Measurements from ENCODE around the gene KRTAP5-7.
"Not testable (repeated sequence)": the region's sequence is repeated elsewhere in the genome, so short reads cannot be mapped to it uniquely, and the experiment has no call there.

The KRTAP5-7 gene, protein sequence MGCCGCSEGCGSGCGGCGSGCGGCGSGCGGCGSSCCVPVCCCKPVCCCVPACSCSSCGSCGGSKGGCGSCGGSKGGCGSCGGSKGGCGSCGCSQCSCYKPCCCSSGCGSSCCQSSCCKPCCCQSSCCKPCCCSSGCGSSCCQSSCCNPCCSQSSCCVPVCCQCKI
- total RNA-seq = 0 to 0.19 (median 0.04) reads per million in 3 experiments

DNA sequence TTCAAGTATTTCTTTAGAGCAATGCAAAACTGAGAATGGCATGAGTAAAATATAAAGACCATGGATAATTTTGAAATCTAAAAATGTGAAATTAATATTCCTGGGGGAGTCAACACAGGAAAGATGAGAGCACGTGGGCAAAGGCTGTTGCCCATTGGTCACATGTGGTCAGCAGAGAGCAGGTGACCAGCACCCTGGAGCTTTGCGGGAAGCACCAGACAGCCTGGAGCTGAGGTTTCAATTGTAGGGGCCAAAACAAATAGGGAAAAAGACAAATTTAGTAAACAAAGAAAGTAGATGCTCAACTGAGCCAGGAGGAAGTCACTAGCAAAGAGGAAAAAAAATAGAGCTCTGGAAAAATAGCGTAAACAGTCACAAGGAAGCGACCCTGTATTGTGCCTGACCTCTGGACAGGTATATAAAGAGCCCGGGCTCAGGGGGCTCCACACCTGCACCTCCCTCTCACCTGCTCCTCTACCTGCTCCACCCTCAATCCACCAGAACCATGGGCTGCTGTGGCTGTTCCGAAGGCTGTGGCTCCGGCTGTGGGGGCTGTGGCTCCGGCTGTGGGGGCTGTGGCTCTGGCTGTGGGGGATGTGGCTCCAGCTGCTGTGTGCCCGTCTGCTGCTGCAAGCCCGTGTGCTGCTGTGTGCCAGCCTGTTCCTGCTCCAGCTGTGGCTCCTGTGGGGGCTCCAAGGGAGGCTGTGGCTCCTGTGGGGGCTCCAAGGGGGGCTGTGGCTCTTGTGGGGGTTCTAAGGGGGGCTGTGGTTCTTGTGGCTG, at the start of gene KRTAP5-7:
Gene KRTAP5-7 (plus strand): TSS at position 472 of the 780 bp plus-strand sequence. CDS start 34 bp downstream, at position 506.
- not testable (repeated sequence) for DNase-seq

DNA sequence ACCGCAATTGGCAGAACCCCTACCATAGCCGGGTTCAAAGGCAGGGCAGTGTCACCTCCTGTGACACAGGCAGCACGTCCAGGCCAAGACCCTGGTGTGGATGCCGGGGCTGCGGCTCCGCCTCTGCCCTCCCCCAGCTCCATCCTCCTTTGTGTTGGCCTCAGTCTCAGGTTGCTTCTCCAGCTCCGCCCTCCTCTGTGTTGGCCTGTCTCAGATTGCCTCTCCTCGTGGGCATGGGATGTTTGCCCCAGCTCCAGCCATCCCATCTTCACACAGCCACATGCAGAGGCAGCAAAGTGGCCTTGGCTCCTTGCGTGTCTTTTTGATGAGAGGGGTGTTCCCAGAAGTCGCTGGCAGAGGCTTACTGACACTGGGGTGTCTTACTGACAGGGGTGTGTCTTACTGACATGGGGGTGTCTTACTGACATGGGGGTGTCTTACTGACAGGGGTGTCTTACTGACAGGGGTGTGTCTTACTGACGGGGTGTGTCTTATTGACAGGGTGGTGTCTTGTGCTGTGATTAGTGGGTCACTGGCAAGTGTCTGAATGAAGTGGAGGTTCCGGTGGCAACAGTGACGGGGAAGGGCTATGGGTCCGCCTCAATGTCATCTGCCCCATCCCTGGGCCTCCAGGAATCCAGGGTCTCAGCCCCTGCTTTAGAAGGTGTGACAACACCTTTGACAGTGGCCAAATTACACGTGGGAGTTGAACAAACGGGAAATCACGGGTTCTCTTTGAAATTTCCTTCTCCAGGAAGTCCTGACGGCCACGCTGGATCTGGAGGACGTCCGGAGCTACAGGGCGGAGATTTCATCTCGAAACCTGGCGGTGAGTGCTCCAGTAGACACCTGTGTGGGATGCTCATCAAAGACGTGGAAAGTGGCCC, 49.2 kb upstream of the KRTAP5-7 start:
- no peak for DNase-seq

DNA sequence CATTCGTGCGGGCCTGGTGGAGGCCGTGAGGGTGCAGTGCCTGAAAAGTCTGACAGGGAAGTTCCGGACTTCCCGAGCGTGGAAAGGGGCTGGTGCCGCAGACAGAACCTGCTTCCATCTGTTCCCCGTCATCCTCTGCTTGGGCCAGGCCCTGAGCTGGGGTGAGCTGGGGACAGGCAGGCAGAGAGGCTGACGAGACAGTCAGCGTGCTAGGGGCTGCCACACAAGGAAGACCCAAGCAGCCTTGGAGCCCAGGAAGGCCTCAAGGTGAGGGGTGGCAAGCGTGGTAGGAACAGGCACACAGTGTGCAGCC, 48.6 kb upstream of the KRTAP5-7 start:
- no peak for DNase-seq

DNA sequence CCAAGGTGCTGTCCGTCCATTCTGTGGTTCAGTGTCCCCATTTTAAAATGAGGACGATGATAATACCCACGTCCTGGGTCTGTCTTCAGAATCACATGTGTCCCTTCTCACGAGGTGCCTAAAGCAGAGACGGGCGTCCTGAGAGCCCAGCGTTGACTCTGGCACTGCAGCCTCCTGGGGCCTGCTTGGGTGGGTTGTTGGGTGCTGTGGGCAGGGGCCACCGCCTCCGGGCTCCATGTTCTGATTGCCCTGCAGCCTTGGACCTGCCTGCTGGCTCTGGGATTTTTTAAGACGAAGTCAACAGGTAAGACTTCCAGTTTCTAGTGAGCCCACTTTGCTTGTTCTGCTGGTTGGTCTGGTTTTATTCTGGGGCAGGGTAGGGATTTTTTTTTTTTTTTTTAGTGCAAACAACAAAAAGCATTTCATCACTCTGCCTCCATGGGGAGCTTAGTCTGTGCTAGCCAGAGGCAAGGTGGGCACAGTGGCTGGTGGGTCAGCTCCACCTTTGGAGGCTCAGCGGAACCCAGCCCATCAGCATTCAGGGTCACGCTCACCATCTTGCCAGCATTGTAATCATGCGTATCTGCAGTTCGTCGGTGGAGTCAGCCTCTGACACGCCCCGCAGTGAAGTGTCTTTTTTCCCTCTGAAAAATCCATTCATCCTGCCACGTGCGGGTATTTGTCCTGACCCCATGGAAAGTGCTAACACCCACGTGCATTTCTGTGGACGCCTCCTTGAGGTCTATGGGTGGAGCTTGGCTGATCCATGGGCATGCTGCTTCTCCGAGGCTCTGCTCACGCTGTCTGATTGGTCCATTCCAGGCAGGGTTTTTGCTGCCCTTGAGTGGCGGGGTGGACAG, 45.7 kb upstream of the KRTAP5-7 start:
- no peak for DNase-seq

DNA sequence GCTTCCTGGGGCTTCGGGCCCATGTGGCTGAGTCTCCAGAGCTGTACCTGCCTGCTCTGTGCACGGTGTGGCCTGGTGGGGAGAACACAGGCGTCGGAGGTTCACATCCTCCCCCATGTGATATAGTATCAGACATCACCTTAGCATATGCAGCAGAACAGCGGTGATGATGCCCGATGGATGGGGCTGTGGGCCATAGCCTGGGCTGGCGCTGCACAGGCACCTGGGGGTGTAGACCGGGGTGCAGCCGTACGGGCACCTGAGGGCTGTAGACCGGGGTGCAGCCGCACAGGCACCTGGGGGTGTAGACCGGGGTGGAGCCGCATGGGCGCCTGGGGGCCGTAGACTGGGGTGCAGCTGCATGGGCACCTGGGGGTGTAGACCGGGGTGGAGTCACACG, 44.9 kb upstream of the KRTAP5-7 start:
- no peak for DNase-seq

DNA sequence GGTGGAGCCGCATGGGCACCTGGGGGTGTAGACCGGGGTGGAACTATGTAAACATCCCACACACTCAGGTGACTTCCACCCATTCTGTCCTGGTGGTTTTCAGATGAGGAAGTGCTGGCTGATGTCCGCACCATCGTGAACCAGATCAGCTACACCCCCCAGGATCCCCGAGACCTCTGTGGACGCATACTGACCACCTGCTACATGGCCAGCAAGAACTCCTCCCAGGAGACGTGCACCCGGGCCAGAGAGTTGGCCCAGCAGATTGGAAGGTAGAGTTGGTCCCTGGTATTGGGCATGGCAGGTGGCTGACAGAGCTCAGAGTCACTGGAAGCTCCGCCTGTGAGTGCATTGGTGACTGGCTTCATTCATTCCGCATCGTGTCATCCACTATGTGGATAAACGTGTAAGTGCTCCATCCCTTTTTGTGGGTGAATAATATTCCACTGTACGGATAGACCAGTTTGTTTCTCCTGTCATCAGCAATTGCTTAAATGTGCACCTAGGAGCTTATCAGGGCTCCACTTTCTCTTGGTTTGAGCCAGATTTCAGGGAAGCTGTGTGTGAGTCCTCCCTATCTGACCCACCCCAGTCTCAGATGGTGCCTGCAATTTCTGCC, 44.2 kb upstream of the KRTAP5-7 start:
- no peak for DNase-seq

DNA sequence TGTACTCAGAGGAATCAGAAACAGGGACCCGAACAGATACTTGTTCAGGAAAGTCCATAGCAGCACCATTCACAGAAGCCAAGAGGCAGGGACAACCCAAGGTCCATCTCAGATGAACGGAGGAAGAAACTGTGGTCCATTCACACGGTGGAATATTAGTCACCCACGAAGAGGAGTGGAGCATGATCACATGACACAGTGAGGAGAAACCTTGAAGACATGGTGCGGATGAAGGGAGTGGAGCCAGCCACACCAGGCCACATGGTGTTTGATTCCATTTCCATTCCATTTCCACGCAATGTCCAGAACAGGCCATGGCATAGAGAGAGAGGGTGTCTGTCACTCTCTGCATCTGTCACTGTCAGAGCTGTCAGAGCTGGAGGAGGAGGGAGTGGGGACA, 43.4 kb upstream of the KRTAP5-7 start:
- DNase-seq = no peak

DNA sequence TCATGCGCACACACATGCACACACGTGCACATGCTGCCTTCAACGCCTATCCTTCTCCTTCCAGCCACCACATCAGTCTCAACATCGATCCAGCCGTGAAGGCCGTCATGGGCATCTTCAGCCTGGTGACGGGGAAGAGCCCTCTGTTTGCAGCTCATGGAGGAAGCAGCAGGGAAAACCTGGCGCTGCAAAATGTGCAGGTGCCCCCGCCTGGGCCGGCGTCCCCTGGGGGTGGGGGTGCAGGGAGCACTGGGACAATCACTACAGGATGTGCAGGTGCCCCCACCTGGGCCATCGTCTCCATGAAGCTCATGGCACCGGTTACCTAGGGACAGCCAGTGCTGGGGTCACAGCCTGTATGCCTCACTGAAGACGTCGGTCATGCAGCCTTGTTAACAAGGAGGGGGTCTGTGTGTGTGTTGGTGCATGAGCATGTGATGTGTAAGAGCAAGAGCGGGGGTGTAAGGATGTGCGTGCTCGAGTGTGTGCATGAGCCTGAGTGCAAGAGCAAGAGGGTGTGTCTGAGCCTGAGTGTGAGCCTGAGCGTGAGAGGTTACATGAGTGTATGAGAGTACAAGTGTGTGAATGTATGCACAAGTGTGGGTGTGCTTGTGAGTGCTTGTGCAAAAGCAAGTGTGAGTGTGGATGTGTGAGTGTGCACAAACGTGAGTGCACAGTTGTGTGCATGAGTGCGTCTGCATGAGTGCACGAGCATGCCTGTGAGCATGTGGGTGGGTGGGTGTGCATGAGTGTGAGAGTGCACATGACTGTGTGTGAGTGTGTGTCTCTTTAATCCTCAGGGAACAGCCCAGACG, 42.6 kb upstream of the KRTAP5-7 start:
- no peak for DNase-seq

DNA sequence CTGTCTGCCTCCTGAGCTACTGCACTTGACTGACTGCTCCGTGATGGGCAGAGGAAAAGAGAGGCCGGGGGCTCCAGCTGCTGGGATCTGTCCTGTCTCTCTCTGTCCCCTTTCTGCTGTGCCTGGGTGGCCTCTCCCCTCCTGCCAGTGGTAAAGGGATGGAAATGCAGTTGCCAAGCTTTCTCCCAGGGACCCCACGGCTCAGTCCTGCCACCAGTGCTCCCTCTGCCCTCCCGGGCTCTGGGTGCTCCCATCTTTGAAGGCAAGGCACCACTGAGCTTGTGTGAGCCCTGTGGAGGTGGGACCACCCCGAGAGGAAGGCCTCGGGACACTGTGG, 42.0 kb upstream of the KRTAP5-7 start:
- DNase-seq = no peak

DNA sequence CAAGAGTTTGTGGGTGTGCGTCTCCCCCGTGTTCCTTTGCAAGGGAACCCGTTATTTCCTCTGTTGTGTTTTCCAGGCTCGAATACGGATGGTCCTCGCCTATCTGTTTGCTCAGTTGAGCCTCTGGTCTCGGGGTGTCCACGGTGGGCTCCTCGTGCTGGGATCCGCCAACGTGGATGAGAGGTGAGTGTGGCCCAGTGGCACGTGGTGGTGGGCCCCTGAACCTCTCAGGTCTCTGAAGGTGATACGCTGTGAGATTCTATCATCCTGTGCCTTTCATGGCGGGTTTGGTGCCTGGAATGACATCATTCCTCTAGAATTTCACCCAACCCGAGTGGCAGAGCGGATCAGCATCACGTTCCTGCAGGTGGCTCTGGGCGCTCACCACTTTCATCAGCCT, 41.6 kb upstream of the KRTAP5-7 start:
- DNase-seq = no peak

DNA sequence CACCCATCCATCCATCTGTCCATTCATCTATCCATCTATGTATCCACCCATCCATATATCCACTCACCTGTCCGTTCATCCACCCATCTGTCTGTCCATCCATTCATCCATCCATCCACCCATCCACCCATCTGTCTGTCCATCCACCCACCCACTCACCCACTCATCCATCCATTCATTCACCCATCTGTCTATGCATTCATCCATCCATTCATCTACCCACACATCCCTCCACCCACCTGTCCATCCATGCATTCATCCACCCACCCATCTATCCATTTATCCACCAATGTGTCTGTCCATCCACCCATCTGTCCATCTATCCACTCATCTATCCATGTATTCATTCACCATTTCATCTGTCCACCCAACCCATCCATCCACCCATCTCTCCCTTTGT, 40.7 kb upstream of the KRTAP5-7 start:
- DNase-seq = no peak

DNA sequence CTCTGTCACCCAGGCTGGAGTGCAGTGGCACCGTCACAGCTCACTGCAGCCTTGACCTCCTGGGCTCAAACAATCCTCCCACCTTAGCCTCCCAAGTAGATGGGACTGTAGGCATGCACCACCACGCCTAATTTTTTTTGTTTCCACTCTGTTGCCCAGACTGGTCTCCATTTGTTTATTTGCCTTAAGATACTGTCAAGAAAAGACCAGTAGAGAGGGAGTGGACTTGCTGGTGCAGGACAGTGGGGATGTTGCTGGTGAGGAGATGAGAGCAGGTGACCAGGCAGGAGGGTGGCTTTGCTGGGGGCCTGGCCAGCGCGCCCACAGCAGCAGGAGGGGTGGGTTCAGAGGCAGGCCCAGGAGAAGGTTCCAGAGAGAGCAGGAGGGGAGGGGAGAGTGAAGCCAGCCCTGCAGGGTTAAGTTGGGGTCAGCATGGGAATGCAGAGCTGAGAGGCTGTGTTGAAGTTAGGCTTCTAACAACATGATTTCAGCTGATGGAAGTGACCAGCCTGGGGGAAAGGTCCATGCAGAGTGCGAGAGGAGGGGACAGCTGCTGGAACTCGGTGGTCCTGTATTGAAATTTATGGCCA, 38.3 kb upstream of the KRTAP5-7 start:
- DNase-seq = no peak

DNA sequence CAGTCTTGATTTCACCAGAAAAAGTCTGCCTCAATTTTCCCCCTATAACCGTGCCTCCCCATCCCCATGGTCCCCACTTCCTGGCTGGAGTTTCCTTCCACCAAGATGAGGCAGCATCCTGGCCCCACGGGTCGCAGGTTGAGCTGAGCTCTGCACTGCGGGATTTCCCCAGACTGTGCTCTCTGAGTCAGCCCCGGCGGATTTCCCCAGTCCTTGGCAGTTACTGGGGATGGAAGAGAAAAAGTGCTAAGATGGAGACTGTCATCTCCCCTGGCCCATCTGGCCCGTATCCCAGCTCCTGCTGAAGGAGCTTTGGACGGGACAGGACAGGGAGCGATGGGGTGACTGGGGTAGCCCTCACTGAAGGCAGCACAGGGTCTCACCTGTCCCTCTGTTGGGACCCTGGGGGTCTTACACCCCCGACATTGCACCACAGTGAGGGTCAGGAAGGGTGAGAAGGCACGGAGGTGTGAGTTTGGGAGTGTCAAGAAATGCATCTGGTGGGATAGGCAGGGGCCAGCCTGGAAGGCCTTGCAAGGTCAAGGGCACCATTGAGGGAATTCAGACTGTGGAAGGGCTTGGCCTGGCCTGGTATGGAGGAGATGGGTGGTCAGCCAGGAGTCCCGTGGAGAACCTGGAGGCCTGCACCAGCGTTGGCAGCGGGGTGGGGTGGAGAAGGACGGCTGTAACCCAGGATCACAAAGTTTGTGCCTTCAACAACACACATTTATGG, 37.6 kb upstream of the KRTAP5-7 start:
- no peak for DNase-seq

DNA sequence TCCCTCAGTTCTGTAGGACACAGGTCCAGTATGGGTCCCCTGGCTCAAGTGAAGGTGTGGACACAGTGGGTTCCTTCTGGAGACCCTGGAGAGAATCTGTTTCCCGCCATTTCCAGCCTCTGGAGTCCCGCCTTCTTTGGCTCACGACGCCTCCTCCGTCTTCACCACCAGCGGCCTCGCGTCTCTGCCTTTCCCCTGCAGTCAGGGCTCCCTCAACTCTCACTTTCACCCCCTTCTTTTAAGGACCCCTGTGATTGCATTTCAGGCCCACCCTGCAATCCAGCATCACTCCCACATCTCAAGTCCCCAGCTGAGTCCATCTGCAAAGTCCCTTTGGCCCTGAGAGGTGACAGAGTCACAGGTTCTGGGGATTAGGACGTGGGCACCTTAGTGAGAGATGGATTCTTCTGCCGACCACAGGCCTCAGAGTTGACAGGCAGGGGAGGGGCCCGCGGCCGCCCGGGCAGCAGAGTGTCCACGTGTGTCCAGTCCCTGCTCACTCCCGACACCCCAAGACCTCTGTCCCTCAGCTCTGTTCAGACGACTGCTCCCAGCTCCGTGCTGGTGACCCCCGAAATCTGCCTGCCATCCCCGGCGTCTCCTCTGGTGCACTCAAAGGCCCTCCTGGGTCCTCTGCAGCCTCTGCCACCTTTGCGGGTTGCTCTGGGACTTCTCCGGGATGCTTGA, 36.9 kb upstream of the KRTAP5-7 start:
- DNase-seq = no peak

DNA sequence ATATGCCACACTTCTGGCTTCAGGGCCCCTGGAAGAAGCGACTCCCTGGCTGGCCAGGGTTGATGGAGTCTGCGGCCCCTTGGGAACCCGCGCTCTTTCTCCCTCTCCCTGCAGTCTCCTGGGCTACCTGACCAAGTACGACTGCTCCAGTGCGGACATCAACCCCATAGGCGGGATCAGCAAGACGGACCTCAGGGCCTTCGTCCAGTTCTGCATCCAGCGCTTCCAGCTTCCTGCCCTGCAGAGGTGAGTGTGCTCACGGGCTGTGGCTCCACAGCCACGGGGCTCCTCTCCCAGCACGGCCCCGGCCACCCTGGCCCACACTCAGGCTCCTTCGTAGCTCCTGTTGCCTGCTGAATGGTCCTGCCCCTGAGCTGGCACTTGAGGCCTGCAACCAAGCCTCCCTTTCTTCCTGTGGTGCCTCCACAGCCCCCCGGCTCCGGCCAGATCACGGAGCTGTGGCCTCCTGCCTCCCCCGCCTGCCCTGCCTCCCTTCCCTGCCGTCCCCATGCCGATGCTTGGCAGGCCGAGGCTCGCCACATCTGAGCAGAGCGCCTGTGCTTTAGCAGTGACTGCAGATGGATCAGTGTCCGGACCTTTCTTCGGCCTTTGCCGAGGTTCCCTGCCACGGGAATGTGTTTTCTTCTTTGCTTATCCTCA, 36.2 kb upstream of the KRTAP5-7 start:
- DNase-seq = no peak

DNA sequence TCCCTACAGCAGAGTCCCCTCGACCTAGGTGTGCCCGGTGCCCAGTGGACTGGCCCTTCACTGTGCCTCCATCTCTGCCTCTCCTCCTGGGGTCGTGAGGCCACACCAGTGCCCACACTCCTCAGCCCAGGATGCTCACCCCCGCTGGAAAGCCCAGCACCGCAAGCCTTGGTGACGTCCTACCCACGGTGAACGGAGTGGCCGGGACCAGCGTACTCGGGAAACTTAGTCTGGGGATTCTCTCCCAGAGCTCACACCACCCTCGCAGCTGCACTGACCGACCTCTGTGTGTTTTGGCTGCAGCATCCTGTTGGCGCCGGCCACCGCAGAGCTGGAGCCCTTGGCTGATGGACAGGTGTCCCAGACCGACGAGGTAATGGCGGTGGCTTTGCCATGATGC, 35.5 kb upstream of the KRTAP5-7 start:
- no peak for DNase-seq

DNA sequence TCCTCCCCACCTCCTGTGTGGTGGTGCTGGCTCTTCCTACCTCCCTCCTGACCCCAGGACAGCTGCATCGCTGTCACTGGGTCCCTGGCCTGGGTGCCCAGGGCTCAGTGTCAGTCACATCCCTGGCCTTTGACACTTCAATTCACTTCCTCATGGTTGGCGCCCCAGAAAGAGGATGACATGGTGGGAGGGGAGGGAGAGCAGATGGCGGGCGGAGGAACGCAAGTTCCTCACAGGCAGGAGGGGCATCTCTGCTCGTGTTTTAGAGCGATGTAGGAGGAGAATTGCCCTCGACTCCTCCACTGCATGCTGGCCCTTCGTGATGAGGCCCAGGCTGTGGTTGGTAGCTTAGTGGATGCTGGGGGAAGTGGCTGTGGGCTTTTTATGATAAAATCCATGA, 35.1 kb upstream of the KRTAP5-7 start:
- no peak for DNase-seq

DNA sequence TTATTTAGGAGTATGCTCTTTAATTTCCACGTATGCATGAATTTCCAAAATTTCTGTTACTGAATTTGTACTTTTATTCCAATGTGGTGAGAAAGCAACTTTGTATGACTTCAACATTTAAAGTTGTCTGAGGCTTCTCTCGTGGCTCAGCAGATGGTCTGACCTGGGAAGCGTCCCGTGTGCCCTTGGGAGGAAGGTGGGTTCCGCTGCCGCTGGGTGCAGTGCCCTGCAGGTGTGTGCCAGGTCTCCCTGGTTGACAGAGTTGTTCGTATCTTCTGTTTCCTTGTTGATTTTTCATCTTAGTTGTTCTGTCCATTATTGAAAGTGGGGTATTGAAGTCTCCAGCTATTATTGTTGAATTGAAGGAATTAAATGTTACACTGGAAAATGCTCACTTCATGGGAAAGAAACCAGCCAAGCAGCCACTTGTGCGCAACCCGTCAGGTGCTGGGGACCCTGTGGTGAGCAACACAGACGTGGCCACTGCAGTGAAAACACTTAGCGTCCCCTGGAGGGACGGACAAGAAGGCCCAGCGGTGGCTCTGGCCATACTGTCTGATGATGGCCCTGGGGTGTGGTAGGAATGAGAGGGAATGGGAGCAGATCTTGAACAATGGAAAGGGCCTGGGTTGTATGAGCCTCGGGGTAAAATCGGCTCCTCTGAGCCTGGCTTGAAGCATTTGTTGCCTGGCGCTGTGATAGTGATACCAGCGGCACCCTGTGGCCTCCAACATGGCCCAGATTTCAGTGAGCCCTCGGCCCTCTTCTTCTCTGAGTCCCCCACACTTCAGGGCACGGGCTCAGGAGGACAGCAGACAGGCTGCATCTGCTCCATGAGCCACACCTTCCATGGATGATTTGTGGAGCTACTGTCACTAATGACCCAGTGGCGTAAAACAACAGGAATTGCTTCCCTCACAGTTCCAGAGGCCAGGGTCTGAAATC, 31.5 kb upstream of the KRTAP5-7 start:
- DNase-seq = no peak

All from central memory CD4-positive, alpha-beta T cell (primary cell).